Right lobe of liver (tissue), 6 donors: Measurements from ENCODE around the gene PIWIL1. TPM values are rescaled to one million over a fixed set of nuclear protein-coding genes. Genes with fewer than 3 reads are reported as not detected.
A peak's percentile ranks its signal among the peaks of the same experiment; 100 is the strongest.

Source experiments
- ATAC-seq, 4 donors: fragments of 200-7000 bp; cut with Tn5 transposase; one replicate each; pipeline ENCODE4 v1.9.1; 2020; ENCODE audit warnings: mild to moderate bottlenecking in 4 of 4, moderate library complexity in 4 of 4
- DNase-seq, 3 donors: peaks; one replicate each; pipeline ENCODE4 v3.0.0-alpha.2; 2020
- H3K27ac ChIP-seq, 3 donors: fragments of 200-600 bp; one replicate each; pipeline ENCODE4 v1.8.0; 2022
- H3K27me3 ChIP-seq, 2 donors: fragments of 200-600 bp; one replicate each; pipeline ENCODE4 v1.8.0; 2022
- H3K36me3 ChIP-seq, 4 donors: fragments of 200-600 bp; sonication (generic) in 1 of 4; one replicate each; pipeline versions ENCODE4 v1.5.1 to v1.8.0; 2017 to 2022; ENCODE audit warnings: control low read depth in 1 of 4
- H3K4me1 ChIP-seq, 4 donors: fragments of 200-600 bp; sonication (generic) in 1 of 4; one replicate each; pipeline versions ENCODE4 v1.5.1 to v1.8.0; 2017 to 2022; ENCODE audit warnings: control low read depth in 1 of 4
- H3K4me3 ChIP-seq, 3 donors: fragments of 200-600 bp; one replicate each; pipeline ENCODE4 v1.8.0; 2022
- H3K9me3 ChIP-seq, 4 donors: fragments of 200-600 bp; sonication (generic) in 1 of 4; one replicate each; pipeline versions ENCODE4 v1.5.1 to v1.8.0; 2017 to 2022; ENCODE audit warnings: control low read depth in 1 of 4
- POLR2A ChIP-seq: fragments of 450-650 bp; IDR thresholded peaks from one replicate; pipeline ENCODE4 v1.6.1; 2017; ENCODE audit warnings: antibody characterized with exemption, mild to moderate bottlenecking
- WGBS: methylation state at CpG from one replicate; pipeline ENCODE4 v1.1.6; 2018; ENCODE audit warnings: low coverage, low lambda C conversion rate; ENCODE audit not compliant: insufficient coverage; ENCODE audit errors: missing lambda C conversion rate; 5-methylcytosine and 5-hydroxymethylcytosine counted together
- intact Hi-C, 2 donors: fragments of 100-400 bp; cut with DNase I; formaldehyde crosslinking; loops; one replicate each; pipeline versions ENCODE4 v1.11.2 to v1.14.1; 2022
- total RNA-seq, 6 experiments: library from RNA; depleted of rRNA in 2 of 6; stranded (reverse); fragments of >200 nt in 2 of 6; fragmentation: NEBNext Ultra II Directional in 3 of 6; extraction: Animal tissue kit (Norgen Biotek cat#: 25700) in 3 of 6; gene quantifications; one replicate each; pipeline versions ENCODE4 v1.1.0 to v1.2.4, GENCODE V29; 2016 to 2023
- TF ChIP-seq, protein P1 (sequence below), 4 donors: fragments of 200-600 bp in 3 of 4; fragments of 450-650 bp in 1 of 4; IDR thresholded peaks; one replicate each; pipeline versions ENCODE4 v1.5.1 to v1.8.0; 2016 to 2022; ENCODE audit warnings: antibody characterized with exemption in 4 of 4, mild to moderate bottlenecking in 2 of 4
- donor health status: DM: no; HTN: yes; CAD: no.
- donor health status: DM: no; HTN: no; CAD: no.
- donor health status: DM: no; HTN: no; CAD: no.
- donor health status: DM: no; HTN: yes; CAD: no.
- donor health status: DM: no; HTN: yes; CAD: no.

The PIWIL1 gene
- total RNA-seq, 6 experiments from 2014 or later = not detected

DNA sequence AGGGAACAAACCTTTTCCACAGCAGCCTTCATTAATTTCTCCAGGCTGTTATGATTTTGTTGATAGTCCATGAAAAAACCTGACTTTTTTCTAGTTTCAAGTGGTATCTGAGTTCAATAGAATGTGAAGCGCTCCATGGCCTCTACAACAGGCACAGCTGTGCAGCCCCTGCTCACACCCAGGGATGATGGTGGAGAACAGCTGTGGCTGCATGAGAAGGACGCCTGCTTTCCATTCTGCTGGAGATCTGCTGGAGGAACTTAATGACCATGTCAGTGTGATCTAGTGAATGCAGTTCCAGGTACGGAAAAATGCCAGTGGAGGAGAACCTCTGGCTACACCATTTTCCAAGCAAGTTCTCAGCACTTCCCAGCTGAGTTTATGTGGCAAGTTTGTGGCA lies 80.6 kb downstream of the PIWIL1 start:
- WGBS = 64% methylated on average over 2 of the region's 3 CpGs
- no peak for DNase-seq
- intact Hi-C loops = no loop called here
- Histone ChIP-seq H3K27me3 (peaks cover 0 to 4% of the 10 kb centered on the region in 2 donors), H3K4me3 (no peak overlapping the region), H3K4me1 (no peaks in the 10 kb centered on the region), H3K9me3 (no peaks in the 10 kb centered on the region), H3K27ac (no peak overlapping the region), H3K36me3 (no peaks in the 10 kb centered on the region)
- no peak for TF ChIP-seq POLR2A
- TF ChIP-seq, protein P1, sequence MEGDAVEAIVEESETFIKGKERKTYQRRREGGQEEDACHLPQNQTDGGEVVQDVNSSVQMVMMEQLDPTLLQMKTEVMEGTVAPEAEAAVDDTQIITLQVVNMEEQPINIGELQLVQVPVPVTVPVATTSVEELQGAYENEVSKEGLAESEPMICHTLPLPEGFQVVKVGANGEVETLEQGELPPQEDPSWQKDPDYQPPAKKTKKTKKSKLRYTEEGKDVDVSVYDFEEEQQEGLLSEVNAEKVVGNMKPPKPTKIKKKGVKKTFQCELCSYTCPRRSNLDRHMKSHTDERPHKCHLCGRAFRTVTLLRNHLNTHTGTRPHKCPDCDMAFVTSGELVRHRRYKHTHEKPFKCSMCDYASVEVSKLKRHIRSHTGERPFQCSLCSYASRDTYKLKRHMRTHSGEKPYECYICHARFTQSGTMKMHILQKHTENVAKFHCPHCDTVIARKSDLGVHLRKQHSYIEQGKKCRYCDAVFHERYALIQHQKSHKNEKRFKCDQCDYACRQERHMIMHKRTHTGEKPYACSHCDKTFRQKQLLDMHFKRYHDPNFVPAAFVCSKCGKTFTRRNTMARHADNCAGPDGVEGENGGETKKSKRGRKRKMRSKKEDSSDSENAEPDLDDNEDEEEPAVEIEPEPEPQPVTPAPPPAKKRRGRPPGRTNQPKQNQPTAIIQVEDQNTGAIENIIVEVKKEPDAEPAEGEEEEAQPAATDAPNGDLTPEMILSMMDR (IDR thresholded peaks at IDR 0.05) = no peak
- no peak for ATAC-seq

DNA sequence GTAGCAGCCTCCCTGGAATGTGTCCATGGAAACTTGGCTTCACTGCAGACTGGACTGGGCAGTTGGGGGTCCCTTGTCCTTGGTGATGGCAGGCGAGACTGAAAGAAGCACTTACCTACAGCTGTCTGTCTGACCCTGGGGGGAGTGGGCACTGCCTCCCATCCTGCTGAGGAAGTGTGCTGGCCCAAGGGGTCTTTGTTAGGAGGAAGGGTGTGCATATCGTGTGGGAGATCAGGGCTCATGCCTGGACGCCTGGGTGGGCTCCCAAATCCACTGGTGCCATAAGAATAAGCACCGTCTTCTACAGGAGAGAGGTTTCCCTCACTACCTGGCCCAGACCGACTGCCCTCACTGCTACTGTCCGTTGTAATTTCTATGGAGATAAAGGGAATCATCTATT lies 81.4 kb downstream of the PIWIL1 start:
- peak in 1 of 3 donors; percentile 13 for DNase-seq
- Histone ChIP-seq H3K36me3 (no peaks in the 10 kb centered on the region), H3K4me1 (no peaks in the 10 kb centered on the region), H3K27ac (no peak overlapping the region), H3K4me3 (no peak overlapping the region), H3K27me3 (peaks cover 0 to 4% of the 10 kb centered on the region in 2 donors), H3K9me3 (no peaks in the 10 kb centered on the region)
- 39% methylated on average over 5 of the region's 6 CpGs for WGBS
- intact Hi-C loops = no loop called here
- TF ChIP-seq, protein P1 (IDR thresholded peaks at IDR 0.05) = no peak
- no peak for TF ChIP-seq POLR2A
- no peak for ATAC-seq

DNA sequence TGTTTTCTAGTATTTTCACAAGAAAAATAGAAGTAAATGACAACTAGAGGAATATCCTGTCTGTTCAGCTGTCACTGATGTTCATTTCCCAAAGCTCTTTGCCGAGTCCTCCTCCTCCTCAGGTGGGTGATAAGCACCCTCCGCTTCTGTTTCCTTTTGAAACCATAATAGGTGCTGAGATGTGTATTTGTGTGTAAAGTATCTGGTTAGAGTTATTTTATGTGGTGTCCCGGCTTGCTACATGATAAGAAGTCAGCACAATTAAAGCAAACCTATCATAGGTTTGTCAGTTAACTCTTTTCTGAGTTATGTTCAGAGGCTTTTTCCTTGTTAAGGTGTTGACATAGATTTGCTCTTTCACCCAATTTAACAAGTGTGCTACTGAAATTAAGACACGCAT lies 82.4 kb downstream of the PIWIL1 start:
- no peak overlapping the region for H3K4me3 ChIP-seq
- H3K27me3 ChIP-seq = peaks cover 0 to 4% of the 10 kb centered on the region in 2 donors
- H3K9me3 ChIP-seq = no peaks in the 10 kb centered on the region
- WGBS = 63% methylated on average over 4 of the region's 4 CpGs
- H3K27ac ChIP-seq = no peak overlapping the region
- no peak for TF ChIP-seq POLR2A
- no peaks in the 10 kb centered on the region for H3K4me1 ChIP-seq
- no peak for ATAC-seq
- intact Hi-C loops = no loop called here
- DNase-seq = no peak
- H3K36me3 ChIP-seq = no peaks in the 10 kb centered on the region

DNA sequence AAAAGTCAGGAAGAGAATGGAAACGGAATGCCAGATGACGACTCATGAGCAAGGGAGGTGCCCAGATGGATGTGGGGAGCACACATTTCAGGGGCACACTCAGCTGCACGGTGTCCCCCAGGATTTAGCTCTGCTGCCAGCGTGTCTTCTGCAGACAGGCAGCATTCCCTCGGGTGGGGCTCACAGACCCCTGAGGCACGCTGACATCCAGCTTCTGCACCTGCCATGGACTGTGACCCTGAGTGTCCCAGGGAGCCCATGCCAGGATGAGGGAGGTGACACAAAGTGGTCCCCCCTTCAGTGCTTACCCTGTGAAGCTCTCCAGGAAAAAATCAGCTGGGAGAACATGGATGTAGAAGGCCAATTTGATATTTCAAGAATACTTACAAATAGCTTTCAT lies 84.2 kb downstream of the PIWIL1 start:
- ATAC-seq (no peak), DNase-seq (peak in 1 of 3 donors; percentile 17)
- intact Hi-C loops = no loop called here
- 37% methylated on average over 2 of the region's 6 CpGs for WGBS
- Histone ChIP-seq H3K4me1 (no peaks in the 10 kb centered on the region), H3K9me3 (no peaks in the 10 kb centered on the region), H3K36me3 (no peaks in the 10 kb centered on the region), H3K27me3 (no peaks in the 10 kb centered on the region), H3K27ac (no peak overlapping the region), H3K4me3 (no peak overlapping the region)
- no peak for TF ChIP-seq POLR2A
- TF ChIP-seq, protein P1 (IDR thresholded peaks at IDR 0.05) = no peak

Other genes with a start within 250 kb of the PIWIL1 start
- not detected for gene FZD10, start 175.4 kb upstream of the PIWIL1 start, total RNA-seq